ENCODE data around the gene PDGFB.

DNA sequence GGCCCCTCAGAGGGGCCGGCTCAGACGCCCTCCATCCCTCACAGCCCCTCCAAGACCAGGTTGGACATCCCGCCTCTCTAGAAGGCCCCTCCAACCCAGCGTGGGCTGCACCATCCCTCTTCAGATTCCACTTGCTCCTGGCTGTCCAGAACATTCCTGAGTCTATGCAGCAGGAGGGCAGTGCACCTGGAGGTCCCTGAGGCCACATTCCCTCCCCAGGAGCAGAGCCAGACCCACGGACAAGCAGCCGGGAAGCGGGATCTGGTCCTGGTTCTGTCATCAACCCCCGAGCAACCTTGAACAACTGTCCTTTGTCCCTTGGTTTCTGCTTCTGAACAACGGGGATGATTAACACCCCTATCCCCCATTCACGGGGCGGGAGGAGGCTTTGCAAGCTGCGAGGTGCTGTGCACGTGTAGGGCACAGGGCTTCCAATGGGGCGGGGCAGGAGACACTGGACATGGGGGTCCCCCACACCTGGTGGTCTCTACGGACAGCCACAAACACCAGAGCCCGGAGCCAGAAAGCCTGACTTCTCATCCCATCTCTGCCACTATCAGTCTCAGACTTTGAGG is 13.2 kb upstream of the PDGFB start:
- no peak for TF ChIP-seq ATF3 (IDR thresholded peaks at IDR 0.05)
- no peak for TF ChIP-seq ATF3 (CRISPR knock-in tag; conservative IDR thresholded peaks at IDR 0.05)
- TF ChIP-seq SMAD1 (IDR thresholded peaks at IDR 0.05; ENCODE audit: low read depth, low read length, partially characterized antibody), result no peak
- TF ChIP-seq AFF4 (CRISPR knock-in tag; IDR thresholded peaks at IDR 0.05), result no peak
- no peak for TF ChIP-seq ETV5 (CRISPR knock-in tag; IDR thresholded peaks at IDR 0.05; ENCODE audit: low read depth)
- no peak for TF ChIP-seq ESRRA (IDR thresholded peaks at IDR 0.05; ENCODE audit: borderline replicate concordance, low read depth)
- TF ChIP-seq, protein P1, sequence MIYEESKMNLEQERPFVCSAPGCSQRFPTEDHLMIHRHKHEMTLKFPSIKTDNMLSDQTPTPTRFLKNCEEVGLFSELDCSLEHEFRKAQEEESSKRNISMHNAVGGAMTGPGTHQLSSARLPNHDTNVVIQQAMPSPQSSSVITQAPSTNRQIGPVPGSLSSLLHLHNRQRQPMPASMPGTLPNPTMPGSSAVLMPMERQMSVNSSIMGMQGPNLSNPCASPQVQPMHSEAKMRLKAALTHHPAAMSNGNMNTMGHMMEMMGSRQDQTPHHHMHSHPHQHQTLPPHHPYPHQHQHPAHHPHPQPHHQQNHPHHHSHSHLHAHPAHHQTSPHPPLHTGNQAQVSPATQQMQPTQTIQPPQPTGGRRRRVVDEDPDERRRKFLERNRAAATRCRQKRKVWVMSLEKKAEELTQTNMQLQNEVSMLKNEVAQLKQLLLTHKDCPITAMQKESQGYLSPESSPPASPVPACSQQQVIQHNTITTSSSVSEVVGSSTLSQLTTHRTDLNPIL (CRISPR knock-in tag; IDR thresholded peaks at IDR 0.05), result no peak
- TF ChIP-seq, protein P2, sequence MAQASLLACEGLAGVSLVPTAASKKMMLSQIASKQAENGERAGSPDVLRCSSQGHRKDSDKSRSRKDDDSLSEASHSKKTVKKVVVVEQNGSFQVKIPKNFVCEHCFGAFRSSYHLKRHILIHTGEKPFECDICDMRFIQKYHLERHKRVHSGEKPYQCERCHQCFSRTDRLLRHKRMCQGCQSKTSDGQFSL (CRISPR knock-in tag; IDR thresholded peaks at IDR 0.05), result no peak
- TF ChIP-seq, protein P2 (tag; IDR thresholded peaks at IDR 0.05), result no peak

Data from K562 (cell line).